ENCODE data around the gene C12orf42.

DNA sequence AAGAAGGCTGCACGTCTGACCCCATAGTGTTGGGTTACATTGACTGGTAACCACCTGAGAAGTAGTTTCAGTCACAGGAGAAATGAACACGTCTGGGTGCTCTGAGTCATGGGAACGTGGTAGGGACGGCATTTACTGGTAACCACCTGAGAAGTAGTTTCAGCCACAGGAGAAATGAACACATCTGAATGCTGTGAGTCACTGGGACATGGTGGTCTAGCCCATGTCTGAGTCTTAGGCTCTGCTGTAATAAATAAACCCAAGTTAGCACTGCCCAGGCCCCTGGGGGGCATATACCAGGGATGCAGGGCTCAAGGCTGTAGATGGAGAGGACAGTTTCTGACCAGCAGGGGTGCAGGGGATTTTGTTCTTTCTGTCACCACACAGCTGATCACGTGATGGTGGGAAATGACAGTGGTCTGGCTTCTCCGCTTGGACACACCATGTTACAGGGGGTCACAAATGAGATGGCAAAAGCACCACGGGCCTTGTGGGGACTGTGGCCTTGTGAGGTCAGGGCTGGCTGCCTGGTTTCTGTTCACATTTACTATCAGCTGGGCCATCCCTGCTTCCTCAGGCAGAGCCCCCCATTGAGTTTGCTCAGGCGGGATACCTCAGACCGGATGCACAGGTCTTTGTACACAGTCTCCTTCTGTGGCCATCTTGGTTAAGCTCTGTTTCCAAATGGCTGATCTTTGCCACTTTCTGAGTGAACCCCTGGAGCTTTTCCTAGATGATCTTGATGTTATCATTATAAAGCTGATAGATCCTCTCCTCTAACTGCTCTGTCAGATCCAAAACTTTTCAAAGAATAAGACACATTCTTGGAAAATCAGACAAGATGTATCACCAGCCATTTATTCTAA, 9.8 kb upstream of the C12orf42 start:
- TF ChIP-seq ZNF274 (IDR thresholded peaks at IDR 0.05; ENCODE audit: low read depth, low read length) (no peak), YY1 (IDR thresholded peaks at IDR 0.05; ENCODE audit: insufficient read depth, insufficient read length) (no peak)
